ENCODE measurements around the gene HPGD.

Gene HPGD

GRCh38 chr4:174474457-174475075 lies 47.7 kb downstream of the HPGD start:
- TF ChIP-seq ZNF274 (IDR thresholded peaks at IDR 0.05; ENCODE audit: low read depth, low read length): no peak
- H3K4me3 ChIP-seq (ENCODE audit: low read length): no peak overlapping the region

- TF ChIP-seq ZNF274 (IDR thresholded peaks at IDR 0.05; ENCODE audit: low read depth, low read length): no peak
- no peak overlapping the region for H3K4me3 ChIP-seq (ENCODE audit: low read length)
Observed at GRCh38 chr4:174467107-174467506, 55.2 kb downstream of the HPGD start.

DNA sequence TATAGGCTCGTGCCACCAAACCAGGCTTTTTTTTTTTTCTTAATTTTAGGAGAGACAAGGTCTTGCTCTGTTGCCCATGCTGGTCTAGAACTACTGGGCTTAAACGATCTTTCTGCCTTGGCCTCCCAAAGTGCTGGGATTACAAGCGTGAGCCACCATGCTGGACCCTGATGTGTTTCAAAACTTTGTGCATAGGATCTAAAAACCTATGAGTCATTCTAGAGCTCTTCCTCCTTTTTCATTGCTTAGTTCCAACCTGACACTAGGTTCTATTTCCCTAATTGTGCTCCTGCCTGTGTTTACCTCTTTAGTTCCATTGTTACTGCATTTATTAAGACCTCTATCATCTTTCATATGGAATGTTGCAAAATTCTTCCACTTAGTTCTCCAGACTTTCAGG lies 57.3 kb downstream of the HPGD start:
- no peak overlapping the region for H3K4me3 ChIP-seq (ENCODE audit: low read length)
- no peak for TF ChIP-seq ZNF274 (IDR thresholded peaks at IDR 0.05; ENCODE audit: low read depth, low read length)

- TF ChIP-seq ZNF274 (IDR thresholded peaks at IDR 0.05; ENCODE audit: low read depth, low read length): no peak
- no peak overlapping the region for H3K4me3 ChIP-seq (ENCODE audit: low read length)
Observed at GRCh38 chr4:174461466-174462106, 60.7 kb downstream of the HPGD start.

DNA sequence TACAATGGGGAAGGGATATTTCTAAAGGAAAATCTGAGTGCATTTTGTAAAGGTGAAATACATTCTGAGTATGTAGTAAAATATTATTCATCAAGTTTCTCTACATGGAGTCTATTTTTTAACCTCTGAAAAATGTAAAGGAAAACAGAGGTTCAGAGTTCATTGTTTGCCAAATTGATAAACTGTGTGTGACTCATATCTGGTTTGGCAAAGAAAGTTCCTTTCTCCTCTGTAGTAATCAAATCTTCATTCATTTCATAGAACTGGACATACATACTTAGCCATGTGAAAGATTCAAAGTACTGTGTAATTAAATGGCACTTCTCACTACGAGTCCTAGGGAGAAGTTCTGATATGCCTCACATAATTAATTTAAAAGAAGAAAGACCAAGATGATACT lies 61.6 kb downstream of the HPGD start:
- no peak overlapping the region for H3K4me3 ChIP-seq (ENCODE audit: low read length)
- no peak for TF ChIP-seq ZNF274 (IDR thresholded peaks at IDR 0.05; ENCODE audit: low read depth, low read length)

- no peak overlapping the region for H3K4me3 ChIP-seq (ENCODE audit: low read length)
- TF ChIP-seq ZNF274 (IDR thresholded peaks at IDR 0.05; ENCODE audit: low read depth, low read length): no peak
Observed at GRCh38 chr4:174457468-174457867, 64.8 kb downstream of the HPGD start.

DNA sequence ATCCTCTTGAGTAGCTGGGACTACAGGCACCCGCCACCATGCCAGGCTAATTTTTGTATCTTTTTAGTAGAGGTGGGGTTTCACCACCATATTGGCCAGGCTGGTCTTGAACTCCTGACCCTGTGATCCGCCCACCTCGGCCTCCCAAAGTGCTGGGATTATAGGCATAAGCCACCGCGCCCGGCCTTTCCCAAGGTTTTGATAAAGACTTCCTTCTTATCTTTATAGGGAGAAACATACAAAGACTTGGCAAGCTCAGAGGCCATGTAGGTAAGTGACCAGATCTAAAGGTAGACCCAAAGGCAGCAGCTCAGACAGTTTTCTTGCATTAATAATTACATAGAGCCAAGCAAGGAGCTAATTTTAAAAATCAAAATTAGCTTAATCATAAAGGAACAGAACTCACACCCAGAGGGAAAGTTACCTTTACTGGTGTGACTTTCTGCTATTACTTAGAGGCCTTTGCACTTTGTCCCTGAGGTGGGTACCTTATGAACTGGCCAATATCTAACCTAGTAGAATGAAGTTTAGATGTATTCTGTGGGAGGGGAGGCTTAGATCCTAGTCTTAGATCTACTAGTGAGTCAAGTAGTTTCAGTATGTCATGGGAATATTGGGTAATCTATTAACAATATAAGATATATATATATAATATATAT lies 67.3 kb downstream of the HPGD start:
- H3K4me3 ChIP-seq (ENCODE audit: low read length): no peak overlapping the region
- TF ChIP-seq ZNF274 (IDR thresholded peaks at IDR 0.05; ENCODE audit: low read depth, low read length): no peak

DNA sequence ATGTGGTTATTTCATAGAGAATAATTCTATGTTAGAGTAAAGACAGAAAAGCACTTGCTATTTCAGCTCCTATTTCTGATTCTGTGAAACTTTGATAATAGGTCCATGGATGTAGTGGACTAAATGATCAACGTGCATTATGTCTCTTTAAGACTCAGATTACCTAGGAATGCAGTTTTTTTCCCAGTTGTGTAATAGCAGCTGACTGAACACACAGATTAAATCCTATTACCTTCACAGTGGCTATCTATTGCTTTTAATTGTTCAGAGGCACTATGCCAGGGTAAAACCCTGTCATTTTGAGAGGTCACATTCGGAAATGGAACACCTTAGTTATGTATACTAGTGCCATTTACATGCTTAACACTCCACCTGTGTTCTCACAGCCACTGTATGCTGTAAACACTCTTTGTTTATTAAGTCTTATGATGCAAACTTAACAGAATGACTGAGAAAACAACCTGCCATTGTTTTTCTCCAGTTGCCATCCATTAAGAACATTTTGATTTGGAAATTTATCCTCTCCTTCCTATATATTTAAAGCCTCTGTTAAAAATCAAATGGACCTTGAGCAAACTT lies 70.5 kb downstream of the HPGD start:
- H3K4me3 ChIP-seq (ENCODE audit: low read length): no peak overlapping the region
- TF ChIP-seq ZNF274 (IDR thresholded peaks at IDR 0.05; ENCODE audit: low read depth, low read length): no peak

GRCh38 chr4:174450786-174451125 lies 71.5 kb downstream of the HPGD start:
- H3K4me3 ChIP-seq (ENCODE audit: low read length): no peak overlapping the region
- TF ChIP-seq ZNF274 (IDR thresholded peaks at IDR 0.05; ENCODE audit: low read depth, low read length): no peak

DNA sequence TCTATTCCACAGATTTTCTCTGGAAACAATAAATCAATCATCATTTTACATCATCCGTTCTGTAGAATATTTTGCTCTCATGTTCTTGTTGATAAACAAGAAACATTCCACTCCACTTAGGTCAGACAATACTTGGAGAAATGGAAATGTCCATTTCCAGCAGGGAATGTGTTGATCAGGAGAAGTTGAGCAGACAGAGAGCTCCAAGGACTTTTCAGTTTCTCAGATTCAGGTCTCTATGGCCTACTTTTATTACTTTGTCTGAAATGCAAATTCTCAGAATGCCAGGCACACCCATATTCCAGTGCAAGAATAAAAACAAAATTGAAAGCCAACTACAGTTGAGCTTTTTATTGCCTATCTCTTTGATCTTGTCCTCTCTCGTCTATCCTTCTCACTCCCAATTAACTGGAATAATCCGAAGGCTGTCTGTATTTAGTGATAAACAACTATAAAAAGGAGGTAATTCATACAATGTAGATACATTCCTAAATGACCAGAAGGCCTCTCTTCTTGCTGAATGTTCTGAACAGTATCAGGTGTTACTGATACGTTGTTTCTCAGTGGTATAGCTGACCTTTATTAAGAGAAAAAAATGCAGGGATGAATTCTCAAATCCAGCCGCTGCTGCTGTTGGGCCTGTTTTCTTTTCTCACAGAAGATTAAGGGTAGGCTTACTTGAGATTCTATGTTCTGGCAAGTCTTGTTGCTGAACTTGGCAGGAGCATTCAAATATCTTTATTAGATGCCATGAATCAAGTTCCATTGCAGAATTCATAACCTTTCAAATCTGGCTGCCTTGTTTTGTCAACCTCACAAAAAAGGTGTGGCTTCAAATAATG lies 72.1 kb downstream of the HPGD start:
- no peak for TF ChIP-seq ZNF274 (IDR thresholded peaks at IDR 0.05; ENCODE audit: low read depth, low read length)
- H3K4me3 ChIP-seq (ENCODE audit: low read length): no peak overlapping the region

GRCh38 chr4:174449152-174449551 lies 73.1 kb downstream of the HPGD start:
- no peak overlapping the region for H3K4me3 ChIP-seq (ENCODE audit: low read length)
- TF ChIP-seq ZNF274 (IDR thresholded peaks at IDR 0.05; ENCODE audit: low read depth, low read length): no peak

GRCh38 chr4:174444390-174444789 lies 77.9 kb downstream of the HPGD start:
- no peak overlapping the region for H3K4me3 ChIP-seq (ENCODE audit: low read length)
- TF ChIP-seq ZNF274 (IDR thresholded peaks at IDR 0.05; ENCODE audit: low read depth, low read length): no peak
